ENCODE measurements around the gene CHRM1. TPM values are rescaled to one million over a fixed set of nuclear protein-coding genes. Genes with fewer than 3 reads are reported as not detected.

The CHRM1 gene, protein sequence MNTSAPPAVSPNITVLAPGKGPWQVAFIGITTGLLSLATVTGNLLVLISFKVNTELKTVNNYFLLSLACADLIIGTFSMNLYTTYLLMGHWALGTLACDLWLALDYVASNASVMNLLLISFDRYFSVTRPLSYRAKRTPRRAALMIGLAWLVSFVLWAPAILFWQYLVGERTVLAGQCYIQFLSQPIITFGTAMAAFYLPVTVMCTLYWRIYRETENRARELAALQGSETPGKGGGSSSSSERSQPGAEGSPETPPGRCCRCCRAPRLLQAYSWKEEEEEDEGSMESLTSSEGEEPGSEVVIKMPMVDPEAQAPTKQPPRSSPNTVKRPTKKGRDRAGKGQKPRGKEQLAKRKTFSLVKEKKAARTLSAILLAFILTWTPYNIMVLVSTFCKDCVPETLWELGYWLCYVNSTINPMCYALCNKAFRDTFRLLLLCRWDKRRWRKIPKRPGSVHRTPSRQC
- not detected for polyA plus RNA-seq (2013, experiment 1 of 2)
- polyA plus RNA-seq (2013, experiment 2 of 2): not detected

DNA sequence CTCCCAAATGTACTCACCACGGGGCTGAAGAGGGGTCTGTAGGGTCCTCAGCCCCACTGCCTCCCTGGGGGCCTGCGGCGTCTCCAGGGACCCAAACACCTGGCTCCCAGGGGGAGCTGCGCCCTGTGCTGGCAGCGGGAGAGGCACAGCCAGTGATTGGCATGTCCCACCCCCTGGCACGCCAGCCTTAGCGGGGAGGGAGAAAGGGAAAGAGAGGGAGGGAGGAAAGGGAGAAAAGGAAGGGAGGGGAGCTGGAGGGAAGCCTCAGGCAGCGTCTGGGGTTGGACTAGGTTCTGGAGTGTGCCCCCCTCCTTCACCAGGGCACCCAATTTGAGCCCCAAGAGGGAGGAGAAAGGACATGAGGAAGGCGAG, at the start of gene CHRM1:
CHRM1 (minus strand) TSS at position 163 of the 372 bp plus-strand sequence. CDS start 10,263 bp downstream, outside the sequence.
- 63 to 80% methylated on average over 4 to 7 of the region's 9 CpGs for WGBS, 2 experiments (ENCODE audit: insufficient coverage in 2 of 2)
- Histone ChIP-seq H3K36me3 (ENCODE audit: control insufficient read depth, insufficient read depth, low read length) (no peaks in the 10 kb centered on the region), H3K9me3 (ENCODE audit: control insufficient read depth, low read length) (no peaks in the 10 kb centered on the region), H3K27ac (ENCODE audit: low read depth, low read length, severe bottlenecking) (no peak within 1 kb of the TSS), H3K4me1 (ENCODE audit: control insufficient read depth, insufficient read depth, low read length, poor library complexity, severe bottlenecking) (peaks cover 23% of the 10 kb centered on the region), H3K4me3 (ENCODE audit: extremely low read depth, insufficient read depth, low read length, poor library complexity, severe bottlenecking) (no peak within 1 kb of the TSS)

DNA sequence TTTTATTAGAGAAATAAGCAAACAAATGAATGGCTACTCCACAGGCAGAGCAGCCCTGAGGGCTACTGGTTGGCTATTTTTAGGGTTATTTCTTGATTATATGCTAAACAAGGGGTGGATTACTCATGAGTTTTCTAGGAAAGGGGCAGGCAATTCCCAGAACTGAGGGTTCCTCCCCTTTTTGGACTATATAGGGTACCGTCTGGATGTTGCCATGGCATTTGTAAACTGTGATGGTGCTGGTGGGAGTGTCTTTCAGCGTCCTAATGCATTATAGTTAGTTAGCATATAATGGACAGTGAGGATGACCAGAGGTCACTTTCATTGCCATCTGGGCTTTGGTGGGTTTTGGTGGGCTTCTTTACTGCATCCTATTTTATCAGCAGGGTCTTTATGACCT, 44.4 kb upstream of the CHRM1 start:
- no peaks in the 10 kb centered on the region for H3K9me3 ChIP-seq (ENCODE audit: control insufficient read depth, low read length)
- H3K4me3 ChIP-seq (ENCODE audit: extremely low read depth, insufficient read depth, low read length, poor library complexity, severe bottlenecking): no peak overlapping the region
- H3K36me3 ChIP-seq (ENCODE audit: control insufficient read depth, insufficient read depth, low read length): no peaks in the 10 kb centered on the region
- H3K4me1 ChIP-seq (ENCODE audit: control insufficient read depth, insufficient read depth, low read length, poor library complexity, severe bottlenecking): no peaks in the 10 kb centered on the region
- no peak overlapping the region for H3K27ac ChIP-seq (ENCODE audit: low read depth, low read length, severe bottlenecking)
- 86 to 100% methylated on average over 1 of the region's 2 CpGs for WGBS, 2 experiments (ENCODE audit: insufficient coverage in 2 of 2)

DNA sequence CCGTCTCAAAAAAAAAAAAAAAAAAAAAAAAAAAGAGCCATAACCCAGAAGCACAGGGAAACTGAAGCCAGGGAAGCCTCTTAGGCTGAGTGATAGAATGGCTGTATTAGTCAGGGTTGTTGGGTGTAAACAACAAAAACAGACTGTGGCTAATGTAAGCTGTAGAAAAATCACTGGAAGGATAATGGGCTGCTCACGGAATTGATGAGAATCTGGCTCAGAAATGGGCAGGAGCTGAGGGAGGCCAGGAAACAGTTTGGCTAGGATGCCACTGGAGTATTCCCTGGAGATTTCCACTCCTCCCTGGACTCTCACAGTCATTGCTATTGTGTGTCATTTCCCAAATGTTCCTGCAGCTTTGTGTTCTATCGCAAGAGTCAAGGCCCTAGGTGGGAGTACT, 41.2 kb upstream of the CHRM1 start:
- Histone ChIP-seq H3K4me3 (ENCODE audit: extremely low read depth, insufficient read depth, low read length, poor library complexity, severe bottlenecking) (no peak overlapping the region), H3K4me1 (ENCODE audit: control insufficient read depth, insufficient read depth, low read length, poor library complexity, severe bottlenecking) (no peaks in the 10 kb centered on the region), H3K36me3 (ENCODE audit: control insufficient read depth, insufficient read depth, low read length) (no peaks in the 10 kb centered on the region), H3K27ac (ENCODE audit: low read depth, low read length, severe bottlenecking) (no peak overlapping the region), H3K9me3 (ENCODE audit: control insufficient read depth, low read length) (no peaks in the 10 kb centered on the region)
- 93 to 100% methylated on average over 1 of the region's 3 CpGs for WGBS, 2 experiments (ENCODE audit: insufficient coverage in 2 of 2)

DNA sequence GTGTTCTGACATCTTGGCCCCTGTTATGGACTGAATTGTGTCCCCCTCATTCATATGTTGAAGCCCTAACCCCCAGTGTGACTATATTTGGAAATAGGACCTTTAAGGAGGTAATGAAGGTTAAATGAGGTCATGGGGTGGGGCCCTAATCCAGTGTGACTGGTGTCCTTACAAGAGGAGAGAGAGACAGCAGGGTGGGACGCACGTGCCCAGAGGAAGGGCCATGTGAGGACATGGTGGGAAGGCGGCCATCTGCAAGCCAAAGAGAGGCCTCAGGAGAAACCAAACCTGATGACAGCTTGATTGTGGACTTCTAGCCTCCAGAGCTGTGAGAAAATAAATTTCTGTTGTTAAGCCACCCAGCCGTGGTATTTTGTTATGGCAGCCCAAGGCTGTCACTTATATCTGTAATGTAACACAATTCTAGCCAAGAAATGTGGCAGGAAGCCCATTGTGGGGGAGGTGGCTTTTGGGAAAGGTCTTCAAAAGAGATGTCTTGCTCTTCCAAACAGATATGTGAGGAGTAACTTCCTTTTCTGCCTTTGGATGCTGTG, 39.9 kb upstream of the CHRM1 start:
- Histone ChIP-seq H3K4me3 (ENCODE audit: extremely low read depth, insufficient read depth, low read length, poor library complexity, severe bottlenecking) (no peak overlapping the region), H3K27ac (ENCODE audit: low read depth, low read length, severe bottlenecking) (no peak overlapping the region), H3K4me1 (ENCODE audit: control insufficient read depth, insufficient read depth, low read length, poor library complexity, severe bottlenecking) (no peaks in the 10 kb centered on the region), H3K9me3 (ENCODE audit: control insufficient read depth, low read length) (no peaks in the 10 kb centered on the region), H3K36me3 (ENCODE audit: control insufficient read depth, insufficient read depth, low read length) (no peaks in the 10 kb centered on the region)
- WGBS, 2 experiments (ENCODE audit: insufficient coverage in 2 of 2): 88 to 95% methylated on average over 2 to 3 of the region's 4 CpGs

DNA sequence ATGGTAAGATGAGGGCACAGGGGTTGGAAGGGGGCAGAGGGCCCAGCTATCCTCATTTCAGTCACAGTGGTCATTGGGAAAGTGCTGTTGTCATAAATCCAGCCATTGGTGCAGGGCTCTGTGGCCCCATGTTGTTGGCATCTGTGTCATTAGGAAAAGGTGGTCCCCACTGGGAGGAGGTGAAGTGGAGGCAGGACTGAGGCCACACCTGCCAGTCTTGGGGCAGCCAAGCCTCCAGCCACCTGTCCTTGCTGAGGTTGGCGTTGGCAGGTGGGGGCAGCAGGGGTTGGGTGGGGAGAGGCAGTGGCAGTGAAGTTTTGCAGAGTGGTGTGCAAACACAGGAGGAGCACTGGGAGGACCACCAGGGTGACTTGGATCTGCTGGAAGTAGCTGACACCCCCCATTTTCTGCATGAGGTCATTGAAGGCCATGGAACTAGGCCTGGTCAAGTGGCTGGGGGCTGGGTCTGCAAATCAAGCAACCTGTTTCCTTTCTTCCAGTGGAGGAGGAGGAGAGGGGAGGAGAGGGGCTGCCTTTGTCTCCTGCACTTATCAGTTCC, 38.3 kb upstream of the CHRM1 start:
- WGBS, 2 experiments (ENCODE audit: insufficient coverage in 2 of 2): 71 to 100% methylated on average over 1 of the region's 1 CpG
- Histone ChIP-seq H3K36me3 (ENCODE audit: control insufficient read depth, insufficient read depth, low read length) (no peaks in the 10 kb centered on the region), H3K4me3 (ENCODE audit: extremely low read depth, insufficient read depth, low read length, poor library complexity, severe bottlenecking) (no peak overlapping the region), H3K27ac (ENCODE audit: low read depth, low read length, severe bottlenecking) (no peak overlapping the region), H3K4me1 (ENCODE audit: control insufficient read depth, insufficient read depth, low read length, poor library complexity, severe bottlenecking) (no peaks in the 10 kb centered on the region), H3K9me3 (ENCODE audit: control insufficient read depth, low read length) (no peaks in the 10 kb centered on the region)

DNA sequence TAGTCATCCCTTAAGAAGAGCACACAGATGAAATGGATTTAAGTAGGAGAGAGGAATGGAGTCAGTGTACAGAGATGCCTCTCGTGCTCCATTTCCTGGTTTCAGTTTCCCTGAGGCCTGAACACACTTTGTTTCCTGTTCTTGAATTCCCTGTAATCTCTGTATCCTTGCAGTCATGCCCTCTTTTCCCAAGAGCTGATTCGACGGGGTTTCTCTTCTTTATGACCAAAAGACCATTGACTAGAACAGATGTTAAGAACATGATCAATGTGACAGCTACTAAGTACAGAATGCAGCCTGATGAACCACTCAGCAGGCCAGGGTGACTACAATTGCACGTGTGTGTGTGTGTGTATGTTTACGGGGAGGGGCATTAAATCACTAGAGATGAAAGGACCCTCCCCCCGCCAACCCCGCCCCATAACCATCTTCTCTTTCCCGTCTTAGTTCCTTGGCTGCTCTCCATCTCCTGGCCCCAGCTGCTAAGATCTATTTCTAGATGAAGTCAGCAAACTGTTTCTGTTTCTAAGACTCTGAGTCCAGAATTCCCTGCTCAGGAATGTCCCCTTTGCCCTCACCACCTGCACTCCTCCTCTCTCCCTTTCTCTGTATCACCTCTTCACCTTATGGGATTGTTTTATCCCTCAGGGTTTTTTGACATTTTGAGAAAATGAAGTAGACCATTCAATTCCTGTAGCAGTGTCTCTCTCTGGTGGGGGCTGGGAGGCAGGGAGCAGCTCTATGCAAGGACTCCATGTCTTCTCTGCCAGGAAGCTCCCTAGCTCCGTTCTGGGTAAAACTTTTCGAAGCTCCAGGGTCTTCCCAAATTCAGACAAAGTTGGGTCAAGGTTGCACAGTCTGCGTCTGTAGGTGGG, 37.6 kb upstream of the CHRM1 start:
- Histone ChIP-seq H3K9me3 (ENCODE audit: control insufficient read depth, low read length) (no peaks in the 10 kb centered on the region), H3K36me3 (ENCODE audit: control insufficient read depth, insufficient read depth, low read length) (no peaks in the 10 kb centered on the region), H3K4me1 (ENCODE audit: control insufficient read depth, insufficient read depth, low read length, poor library complexity, severe bottlenecking) (no peaks in the 10 kb centered on the region), H3K4me3 (ENCODE audit: extremely low read depth, insufficient read depth, low read length, poor library complexity, severe bottlenecking) (no peak overlapping the region), H3K27ac (ENCODE audit: low read depth, low read length, severe bottlenecking) (no peak overlapping the region)
- WGBS, 2 experiments (ENCODE audit: insufficient coverage in 2 of 2): 90 to 93% methylated on average over 8 to 9 of the region's 11 CpGs

DNA sequence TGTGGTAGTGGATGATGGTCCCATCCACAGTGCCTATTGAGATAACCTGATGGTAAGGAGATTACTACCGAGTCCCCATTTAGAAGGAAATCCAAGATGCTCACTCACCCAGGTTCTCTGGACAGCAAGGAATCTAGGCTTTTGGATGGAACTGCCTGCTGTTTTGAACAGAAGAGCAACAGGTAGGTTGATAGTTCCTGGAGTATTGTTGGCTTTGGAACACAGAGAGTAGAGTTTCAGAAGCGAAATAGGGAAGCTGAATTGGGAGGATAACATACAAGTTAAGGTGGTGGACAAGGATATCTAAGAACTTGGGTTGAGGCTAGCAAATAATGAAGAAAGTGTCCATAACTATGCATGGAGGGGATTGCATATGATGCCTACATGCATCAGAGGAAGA, 36.0 kb upstream of the CHRM1 start:
- H3K4me1 ChIP-seq (ENCODE audit: control insufficient read depth, insufficient read depth, low read length, poor library complexity, severe bottlenecking): no peaks in the 10 kb centered on the region
- H3K9me3 ChIP-seq (ENCODE audit: control insufficient read depth, low read length): no peaks in the 10 kb centered on the region
- H3K36me3 ChIP-seq (ENCODE audit: control insufficient read depth, insufficient read depth, low read length): no peaks in the 10 kb centered on the region
- 93 to 100% methylated on average over 2 of the region's 2 CpGs for WGBS, 2 experiments (ENCODE audit: insufficient coverage in 2 of 2)
- no peak overlapping the region for H3K27ac ChIP-seq (ENCODE audit: low read depth, low read length, severe bottlenecking)
- H3K4me3 ChIP-seq (ENCODE audit: extremely low read depth, insufficient read depth, low read length, poor library complexity, severe bottlenecking): no peak overlapping the region

DNA sequence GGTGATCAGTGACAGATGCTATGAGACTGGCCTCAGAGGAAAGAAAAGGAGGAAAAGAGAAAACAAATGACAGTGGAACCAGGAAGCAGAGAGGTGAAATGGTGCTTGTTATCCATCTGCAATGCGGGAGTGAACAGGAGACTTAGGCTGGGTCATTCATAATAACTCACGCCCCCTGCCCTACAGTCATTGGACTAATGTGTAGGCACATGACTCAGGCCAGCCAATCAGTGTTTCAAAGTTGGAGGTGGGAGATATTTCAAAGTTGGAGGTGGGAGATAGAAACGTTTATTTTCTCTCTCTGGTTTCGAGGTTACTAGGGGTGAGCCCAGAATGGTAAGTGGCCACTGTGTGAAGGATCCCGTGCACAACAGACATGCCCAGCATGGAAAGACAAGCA, 33.3 kb upstream of the CHRM1 start:
- H3K27ac ChIP-seq (ENCODE audit: low read depth, low read length, severe bottlenecking): no peak overlapping the region
- H3K4me3 ChIP-seq (ENCODE audit: extremely low read depth, insufficient read depth, low read length, poor library complexity, severe bottlenecking): no peak overlapping the region
- no peaks in the 10 kb centered on the region for H3K36me3 ChIP-seq (ENCODE audit: control insufficient read depth, insufficient read depth, low read length)
- no peaks in the 10 kb centered on the region for H3K9me3 ChIP-seq (ENCODE audit: control insufficient read depth, low read length)
- WGBS, 2 experiments (ENCODE audit: insufficient coverage in 2 of 2): 84 to 90% methylated on average over 4 to 5 of the region's 5 CpGs
- no peaks in the 10 kb centered on the region for H3K4me1 ChIP-seq (ENCODE audit: control insufficient read depth, insufficient read depth, low read length, poor library complexity, severe bottlenecking)

DNA sequence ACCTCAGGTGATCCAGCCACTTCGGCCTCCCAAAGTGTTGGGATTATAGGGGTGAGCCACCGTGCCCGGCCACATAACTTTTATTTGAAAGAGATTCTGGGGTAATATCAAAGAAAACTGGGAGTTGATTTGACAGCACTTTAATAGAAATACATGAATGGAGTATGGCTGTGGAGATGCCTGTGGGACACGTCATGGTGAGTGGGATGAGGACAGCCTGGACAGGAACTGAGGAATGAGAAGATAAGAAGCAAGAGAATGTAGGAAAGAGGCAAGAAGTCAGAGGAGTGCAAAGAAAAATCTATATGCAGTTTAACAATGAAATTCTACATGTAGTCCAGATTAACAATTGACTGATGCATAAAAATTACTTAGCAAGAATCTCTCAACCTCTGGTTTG, 32.6 kb upstream of the CHRM1 start:
- H3K27ac ChIP-seq (ENCODE audit: low read depth, low read length, severe bottlenecking): no peak overlapping the region
- no peaks in the 10 kb centered on the region for H3K4me1 ChIP-seq (ENCODE audit: control insufficient read depth, insufficient read depth, low read length, poor library complexity, severe bottlenecking)
- H3K9me3 ChIP-seq (ENCODE audit: control insufficient read depth, low read length): no peaks in the 10 kb centered on the region
- H3K36me3 ChIP-seq (ENCODE audit: control insufficient read depth, insufficient read depth, low read length): no peaks in the 10 kb centered on the region
- 90 to 92% methylated on average over 4 of the region's 4 CpGs for WGBS, 2 experiments (ENCODE audit: insufficient coverage in 2 of 2)
- H3K4me3 ChIP-seq (ENCODE audit: extremely low read depth, insufficient read depth, low read length, poor library complexity, severe bottlenecking): no peak overlapping the region

DNA sequence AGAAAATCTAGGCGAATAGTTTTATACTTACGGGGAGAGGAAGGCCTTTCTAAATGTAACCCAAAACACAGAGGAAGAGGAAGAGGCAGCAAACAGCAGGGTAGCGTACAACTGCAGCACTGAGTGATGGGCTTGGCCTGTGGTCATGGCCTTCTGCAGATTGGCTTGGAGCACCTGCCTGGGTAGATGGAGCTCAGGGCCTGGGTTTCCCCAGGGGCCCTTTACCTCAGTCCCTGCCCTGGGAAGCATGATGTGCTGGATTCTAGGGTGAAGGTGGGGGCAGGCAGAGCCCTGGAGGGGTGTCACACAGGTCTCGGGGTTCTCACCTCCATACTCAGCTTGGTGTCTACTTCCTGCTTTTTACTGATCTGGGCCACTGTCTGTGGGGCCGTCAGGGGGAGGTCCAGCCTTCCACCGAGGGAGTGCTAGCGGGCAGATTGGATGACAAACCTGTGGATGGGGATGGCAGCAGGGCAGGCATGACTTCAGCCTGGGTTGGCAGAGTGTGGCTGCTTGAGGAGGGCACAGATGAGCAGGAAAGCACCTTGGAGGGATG, 27.7 kb upstream of the CHRM1 start:
- H3K4me3 ChIP-seq (ENCODE audit: extremely low read depth, insufficient read depth, low read length, poor library complexity, severe bottlenecking): no peak overlapping the region
- H3K4me1 ChIP-seq (ENCODE audit: control insufficient read depth, insufficient read depth, low read length, poor library complexity, severe bottlenecking): no peaks in the 10 kb centered on the region
- no peak overlapping the region for H3K27ac ChIP-seq (ENCODE audit: low read depth, low read length, severe bottlenecking)
- WGBS, 2 experiments (ENCODE audit: insufficient coverage in 2 of 2): 82 to 97% methylated on average over 3 to 5 of the region's 7 CpGs
- no peaks in the 10 kb centered on the region for H3K9me3 ChIP-seq (ENCODE audit: control insufficient read depth, low read length)
- H3K36me3 ChIP-seq (ENCODE audit: control insufficient read depth, insufficient read depth, low read length): no peaks in the 10 kb centered on the region
